H9 (cell line): ENCODE results near the gene ZNF133. TPM values are rescaled to one million over a fixed set of nuclear protein-coding genes. Genes with fewer than 3 reads are reported as not detected.

Source experiments
- DNase-seq: peaks from one replicate; pipeline ENCODE4 v3.0.0-alpha.2; 2017
- H2AFZ ChIP-seq: one replicate; pipeline ENCODE4 v1.6.1; 2013; ENCODE audit warnings: mild to moderate bottlenecking, low read length, control low read depth, moderate library complexity
- H2AK5ac ChIP-seq: 2 replicates; pipeline ENCODE4 v1.6.1; 2013; ENCODE audit warnings: low read length, control low read depth, mixed read lengths; ENCODE audit not compliant: insufficient read length
- H2BK120ac ChIP-seq: one replicate; pipeline ENCODE4 v1.6.1; 2013; ENCODE audit warnings: low read depth, mild to moderate bottlenecking, low read length, control low read depth, inconsistent platforms; ENCODE audit not compliant: poor library complexity, severe bottlenecking
- H2BK12ac ChIP-seq: 2 replicates; pipeline ENCODE4 v1.6.1; 2013; ENCODE audit warnings: low read length, control low read depth, mixed read lengths, low read depth; ENCODE audit not compliant: insufficient read length
- H2BK15ac ChIP-seq: 2 replicates; pipeline ENCODE4 v1.6.1; 2013; ENCODE audit warnings: low read depth, low read length, control low read depth
- H2BK20ac ChIP-seq: one replicate; pipeline ENCODE4 v1.6.1; 2013; ENCODE audit warnings: low read depth, mild to moderate bottlenecking, low read length, control low read depth, inconsistent platforms; ENCODE audit not compliant: poor library complexity, severe bottlenecking
- H2BK5ac ChIP-seq: 2 replicates; pipeline ENCODE4 v1.6.1; 2013; ENCODE audit warnings: low read length, control low read depth, mixed read lengths; ENCODE audit not compliant: insufficient read length
- H3K14ac ChIP-seq: 2 replicates; pipeline ENCODE4 v1.6.1; 2013; ENCODE audit warnings: low read length, control low read depth; ENCODE audit not compliant: insufficient read depth
- H3K18ac ChIP-seq: 2 replicates; pipeline ENCODE4 v1.6.1; 2013; ENCODE audit warnings: low read depth, mild to moderate bottlenecking, mixed read lengths, low read length, control low read depth; ENCODE audit not compliant: insufficient read length
- H3K23ac ChIP-seq: 2 replicates; pipeline ENCODE4 v1.6.1; 2013; ENCODE audit warnings: low read length, control low read depth, mixed read lengths, low read depth; ENCODE audit not compliant: insufficient read length
- H3K23me2 ChIP-seq: 2 replicates; pipeline ENCODE4 v1.6.1; 2013; ENCODE audit warnings: low read depth, mild to moderate bottlenecking, mixed read lengths, low read length, control low read depth; ENCODE audit not compliant: insufficient read length, poor library complexity, severe bottlenecking
- H3K27ac ChIP-seq: 2 replicates; pipeline ENCODE4 v1.5.1; 2013; ENCODE audit warnings: low read length, control low read depth, mixed read lengths, low read depth; ENCODE audit not compliant: insufficient read length
- H3K27me3 ChIP-seq: 2 replicates; pipeline ENCODE4 v1.6.1; 2013; ENCODE audit warnings: low read length, control low read depth, inconsistent platforms; ENCODE audit not compliant: insufficient read depth
- H3K4ac ChIP-seq: 2 replicates; pipeline ENCODE4 v1.6.1; 2013; ENCODE audit warnings: low read depth, mild to moderate bottlenecking, control low read depth, inconsistent platforms, low read length, moderate library complexity
- H3K4me1 ChIP-seq: 2 replicates; pipeline ENCODE4 v1.6.1; 2013; ENCODE audit warnings: low read length, control low read depth, inconsistent platforms; ENCODE audit not compliant: insufficient read depth
- H3K4me2 ChIP-seq: 2 replicates; pipeline ENCODE4 v1.6.1; 2013; ENCODE audit warnings: low read length, control low read depth, mixed read lengths; ENCODE audit not compliant: insufficient read length, insufficient read depth
- H3K56ac ChIP-seq: 2 replicates; pipeline ENCODE4 v1.6.1; 2013; ENCODE audit warnings: low read depth, mild to moderate bottlenecking, mixed read lengths, low read length, control low read depth; ENCODE audit not compliant: insufficient read length
- H3K79me1 ChIP-seq: 2 replicates; pipeline ENCODE4 v1.6.1; 2013; ENCODE audit warnings: low read depth, mild to moderate bottlenecking, moderate library complexity, low read length, control low read depth, inconsistent platforms; ENCODE audit not compliant: insufficient read depth, poor library complexity, severe bottlenecking
- H3K79me2 ChIP-seq: 2 replicates; pipeline ENCODE4 v1.6.1; 2013; ENCODE audit warnings: low read length, control low read depth, inconsistent platforms; ENCODE audit not compliant: insufficient read depth
- H3K9ac ChIP-seq: 2 replicates; pipeline ENCODE4 v1.6.1; 2013; ENCODE audit warnings: low read length, control low read depth, mixed read lengths; ENCODE audit not compliant: insufficient read length; ENCODE audit errors: extremely low read depth
- H3K9me3 ChIP-seq: one replicate; pipeline ENCODE4 v1.6.1; 2013; ENCODE audit warnings: low read depth, low read length, inconsistent platforms; ENCODE audit not compliant: control insufficient read depth
- H3T11ph ChIP-seq: one replicate; pipeline ENCODE4 v1.6.1; 2013; ENCODE audit warnings: mild to moderate bottlenecking, low read length, control low read depth, inconsistent platforms
- H4K20me1 ChIP-seq: one replicate; pipeline ENCODE4 v1.6.1; 2013; ENCODE audit not compliant: control insufficient read depth, insufficient read length, insufficient read depth
- H4K5ac ChIP-seq: 2 replicates; pipeline ENCODE4 v1.6.1; 2013; ENCODE audit warnings: low read depth, mild to moderate bottlenecking, mixed read lengths, low read length, control low read depth; ENCODE audit not compliant: insufficient read length
- H4K8ac ChIP-seq: replicated peaks from 2 replicates; pipeline ENCODE4 v1.6.1; 2013; ENCODE audit warnings: low read length, control low read depth, mixed read lengths, low read depth; ENCODE audit not compliant: insufficient read length
- H4K91ac ChIP-seq: 2 replicates; pipeline ENCODE4 v1.6.1; 2013; ENCODE audit warnings: low read depth, mild to moderate bottlenecking, moderate library complexity, mixed read lengths, low read length, control low read depth; ENCODE audit not compliant: insufficient read length
- H3K27ac Mint-ChIP-seq, 3 experiments: 2 replicates in 2 of 3; 3 replicates in 1 of 3; pipeline ENCODE4 v1.8.0; 2020 to 2021; ENCODE audit warnings: mixed read lengths in 3 of 3, mild to moderate bottlenecking in 1 of 3, moderate library complexity in 1 of 3
- H3K27me3 Mint-ChIP-seq: 2 replicates; pipeline ENCODE4 v1.8.0; 2021; ENCODE audit warnings: low read depth, mild to moderate bottlenecking, moderate library complexity, mixed read lengths
- H3K36me3 Mint-ChIP-seq, 3 experiments: 2 replicates in 2 of 3; 3 replicates in 1 of 3; pipeline ENCODE4 v1.8.0; 2020 to 2021; ENCODE audit warnings: low read depth in 3 of 3, mixed read lengths in 3 of 3; ENCODE audit not compliant: insufficient read depth in 1 of 3
- H3K4me1 Mint-ChIP-seq, 2 experiments: 2 replicates each; pipeline ENCODE4 v1.8.0; 2020; ENCODE audit warnings: mixed read lengths in 2 of 2
- H3K4me3 Mint-ChIP-seq, 2 experiments: 2 replicates in 1 of 2; 3 replicates in 1 of 2; pipeline ENCODE4 v1.8.0; 2020 to 2021; ENCODE audit warnings: mild to moderate bottlenecking in 2 of 2, mixed read lengths in 2 of 2, moderate library complexity in 1 of 2
- H3K9me3 Mint-ChIP-seq, 2 experiments: 2 replicates in 1 of 2; 3 replicates in 1 of 2; pipeline ENCODE4 v1.8.0; 2020; ENCODE audit warnings: mild to moderate bottlenecking in 2 of 2, mixed read lengths in 2 of 2, moderate library complexity in 1 of 2
- WGBS: extraction: QIAGEN DNeasy Blood & Tissue Kit; methylation state at CpG from one replicate; pipeline ENCODE4 v1.1.7; 2013; ENCODE audit warnings: missing lambda C conversion rate, low lambda C conversion rate, mixed read lengths; ENCODE audit not compliant: insufficient read length; ENCODE audit errors: extremely low coverage; 5-methylcytosine and 5-hydroxymethylcytosine counted together
- total RNA-seq: library from RNA; stranded (reverse); gene quantifications from 2 replicates; pipeline ENCODE4 v1.2.1, GENCODE V29; 2021
- TF ChIP-seq, protein P1 (sequence below): fragments of 200-600 bp; sonication (generic); conservative IDR thresholded peaks from 3 replicates; pipeline ENCODE4 v1.8.0; 2021; ENCODE audit warnings: antibody characterized with exemption, mild to moderate bottlenecking

The ZNF133 gene
- total RNA-seq, 1 experiment from 2014 or later, result 11.0 TPM

DNA sequence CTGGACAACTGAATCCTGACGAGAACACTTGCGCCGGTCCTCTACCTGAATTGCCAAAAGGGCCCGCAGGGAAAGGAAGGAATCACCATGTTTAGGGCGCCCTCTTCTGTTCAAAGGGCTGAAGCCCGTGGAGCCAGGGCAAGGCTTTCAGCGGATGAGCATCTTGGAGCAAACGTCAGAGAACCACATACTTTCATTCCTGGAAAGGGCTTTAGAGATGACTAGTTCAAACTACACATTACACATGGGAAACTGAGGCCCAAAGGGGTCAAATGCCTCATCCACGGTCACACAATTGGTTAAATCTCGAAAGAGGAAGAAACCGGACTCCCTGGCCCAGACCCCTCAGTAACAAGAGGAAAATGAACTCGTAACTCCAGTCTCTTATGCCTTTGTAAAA lies 11.5 kb upstream of the ZNF133 start:
- Mint-ChIP-seq H3K36me3 (no peaks in the 10 kb centered on the region), H3K27me3 (peaks cover 27% of the 10 kb centered on the region), H3K27ac (no peak overlapping the region), H3K9me3 (no peaks in the 10 kb centered on the region), H3K4me3 (no peak overlapping the region), H3K4me1 (0 out of 4 replicates have a peak, but pooled peaks cover 2 to 3% of the 10 kb centered on the region in 2 experiments)
- no peak overlapping the region for H2AFZ ChIP-seq
- no peak overlapping the region for H3K14ac ChIP-seq
- no peak overlapping the region for H2AK5ac ChIP-seq
- peak; percentile 87 for DNase-seq
- H3K56ac ChIP-seq, result no peak overlapping the region
- TF ChIP-seq, protein P1, sequence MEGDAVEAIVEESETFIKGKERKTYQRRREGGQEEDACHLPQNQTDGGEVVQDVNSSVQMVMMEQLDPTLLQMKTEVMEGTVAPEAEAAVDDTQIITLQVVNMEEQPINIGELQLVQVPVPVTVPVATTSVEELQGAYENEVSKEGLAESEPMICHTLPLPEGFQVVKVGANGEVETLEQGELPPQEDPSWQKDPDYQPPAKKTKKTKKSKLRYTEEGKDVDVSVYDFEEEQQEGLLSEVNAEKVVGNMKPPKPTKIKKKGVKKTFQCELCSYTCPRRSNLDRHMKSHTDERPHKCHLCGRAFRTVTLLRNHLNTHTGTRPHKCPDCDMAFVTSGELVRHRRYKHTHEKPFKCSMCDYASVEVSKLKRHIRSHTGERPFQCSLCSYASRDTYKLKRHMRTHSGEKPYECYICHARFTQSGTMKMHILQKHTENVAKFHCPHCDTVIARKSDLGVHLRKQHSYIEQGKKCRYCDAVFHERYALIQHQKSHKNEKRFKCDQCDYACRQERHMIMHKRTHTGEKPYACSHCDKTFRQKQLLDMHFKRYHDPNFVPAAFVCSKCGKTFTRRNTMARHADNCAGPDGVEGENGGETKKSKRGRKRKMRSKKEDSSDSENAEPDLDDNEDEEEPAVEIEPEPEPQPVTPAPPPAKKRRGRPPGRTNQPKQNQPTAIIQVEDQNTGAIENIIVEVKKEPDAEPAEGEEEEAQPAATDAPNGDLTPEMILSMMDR, result peak; percentile 94
- H4K8ac ChIP-seq, result no peak overlapping the region
- no peaks in the 10 kb centered on the region for H3K79me1 ChIP-seq
- WGBS, result no CpG with 5 or more reads among the region's 12 CpGs
- H3K4me1 ChIP-seq, result no peaks in the 10 kb centered on the region
- H2BK20ac ChIP-seq, result no peak overlapping the region
- no peaks in the 10 kb centered on the region for H3K27me3 ChIP-seq
- H3T11ph ChIP-seq, result no peak overlapping the region
- H3K9me3 ChIP-seq, result no peaks in the 10 kb centered on the region
- no peak overlapping the region for H3K18ac ChIP-seq
- H2BK5ac ChIP-seq, result no peak overlapping the region
- H2BK120ac ChIP-seq, result no peak overlapping the region
- H3K4ac ChIP-seq, result no peak overlapping the region
- H4K20me1 ChIP-seq, result no peaks in the 10 kb centered on the region
- no peak overlapping the region for H4K5ac ChIP-seq
- no peak overlapping the region for H3K4me2 ChIP-seq
- no peaks in the 10 kb centered on the region for H3K23me2 ChIP-seq
- no peak overlapping the region for H4K91ac ChIP-seq
- H3K27ac ChIP-seq, result no peak overlapping the region
- H3K79me2 ChIP-seq, result no peaks in the 10 kb centered on the region
- no peak overlapping the region for H2BK15ac ChIP-seq
- H3K9ac ChIP-seq, result no peak overlapping the region
- H2BK12ac ChIP-seq, result no peak overlapping the region
- H3K23ac ChIP-seq, result no peak overlapping the region
